GM19455 (cell line): ENCODE data around the gene KATNBL1.
"Not testable (repeated sequence)": the region's sequence is repeated elsewhere in the genome, so short reads cannot be mapped to it uniquely, and the experiment has no call there.

Experiments used
- ATAC-seq: cut with Tn5 transposase; IDR thresholded peaks from one replicate; pipeline ENCODE4 v1.9.1; 2021; ENCODE audit not compliant: unreplicated experiment

The KATNBL1 gene

DNA sequence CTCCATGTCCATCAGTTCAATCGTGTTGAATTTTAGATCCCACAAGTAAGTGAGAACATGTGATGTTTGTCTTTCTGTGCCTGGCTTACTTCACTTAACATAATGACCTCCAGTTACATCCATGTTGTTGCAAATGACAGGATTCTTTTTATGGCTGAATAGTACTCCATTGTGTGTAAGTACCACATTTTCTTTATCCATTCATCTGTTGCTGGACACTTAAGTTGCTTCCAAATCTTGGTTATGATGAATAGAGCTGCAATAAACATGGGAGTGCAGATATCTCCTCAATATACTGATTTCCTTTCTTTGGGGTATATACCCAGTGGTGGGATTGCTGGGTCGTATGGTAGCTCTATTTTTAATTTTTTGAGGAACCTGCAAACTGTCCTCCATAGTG lies 89.5 kb downstream of the KATNBL1 start:
- ATAC-seq = not testable (repeated sequence)

DNA sequence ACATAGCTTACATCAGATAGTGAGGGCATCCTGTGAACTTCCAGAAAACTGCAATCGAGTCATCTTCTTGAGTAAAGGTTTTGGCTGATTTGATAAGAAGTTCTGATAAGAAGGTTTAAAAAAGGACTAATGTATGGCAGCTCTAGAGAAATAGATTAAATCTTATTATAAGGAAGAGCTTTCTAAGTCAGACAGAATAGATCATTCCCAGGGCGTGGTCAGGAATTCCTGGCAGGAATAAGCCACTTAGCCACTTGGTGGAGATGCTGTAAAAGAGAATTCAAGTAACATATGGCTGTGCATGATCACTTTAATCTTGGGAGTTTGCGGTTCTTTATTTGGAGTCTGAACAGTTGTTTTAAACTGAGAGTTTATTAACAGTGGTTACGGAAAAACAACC lies 90.6 kb downstream of the KATNBL1 start:
- ATAC-seq = no peak

DNA sequence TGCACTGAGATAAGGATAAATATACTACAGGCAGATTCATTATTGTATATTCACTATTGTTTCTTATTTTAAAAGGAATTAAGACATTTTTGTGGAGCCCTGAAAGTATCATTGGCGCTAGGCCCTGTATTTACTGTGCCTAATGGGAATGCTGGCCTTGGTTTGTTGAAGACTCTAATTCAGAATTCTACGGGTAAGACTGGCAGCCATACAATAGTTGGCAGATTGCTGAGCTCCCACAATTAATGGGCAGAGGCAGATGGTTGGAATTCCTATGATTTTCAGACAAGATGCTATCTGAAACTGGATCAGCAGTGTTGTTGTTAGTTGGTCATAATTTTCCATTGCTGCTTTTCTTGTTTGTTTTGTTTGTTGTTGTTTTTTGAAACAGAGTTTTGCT lies 93.3 kb downstream of the KATNBL1 start:
- ATAC-seq = no peak

DNA sequence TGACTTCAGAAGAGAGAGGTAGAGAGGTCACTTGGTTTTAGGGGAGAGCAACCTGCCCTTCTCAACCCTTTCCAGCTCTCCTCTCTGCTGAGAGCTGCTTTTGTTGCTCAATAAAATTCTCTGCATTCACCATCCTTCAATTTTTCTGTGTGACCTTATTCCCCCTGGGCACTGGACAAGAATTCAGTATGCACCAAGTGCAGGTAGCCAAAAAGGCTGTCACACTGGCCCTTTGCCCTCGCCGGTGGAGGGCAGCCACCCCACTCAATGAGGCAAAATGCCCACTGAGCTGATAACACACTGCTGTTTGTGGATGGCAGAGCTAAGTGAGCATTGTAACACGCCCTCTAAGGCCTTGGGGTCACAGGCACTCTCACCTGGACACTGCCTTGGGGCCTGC lies 95.2 kb downstream of the KATNBL1 start:
- ATAC-seq = no peak

DNA sequence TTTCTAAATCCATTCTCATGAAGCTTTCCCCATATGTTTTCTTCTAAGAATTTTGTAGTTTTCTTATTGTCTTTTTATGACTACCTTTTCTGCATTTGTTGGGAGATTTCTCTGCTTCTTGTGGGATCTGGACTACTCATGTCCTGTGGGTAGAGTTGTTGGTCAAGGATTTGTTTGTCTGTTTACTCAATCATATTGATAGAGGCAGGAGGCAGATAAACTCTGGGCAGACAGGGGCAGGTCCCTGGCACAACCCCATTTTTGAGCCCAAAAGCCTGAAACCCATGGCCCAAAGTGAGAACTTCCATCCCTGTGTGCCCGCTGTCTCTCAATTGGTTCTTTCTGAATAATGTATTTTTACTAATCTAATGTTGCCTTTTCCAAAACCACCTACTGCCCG lies 95.7 kb downstream of the KATNBL1 start:
- no peak for ATAC-seq

DNA sequence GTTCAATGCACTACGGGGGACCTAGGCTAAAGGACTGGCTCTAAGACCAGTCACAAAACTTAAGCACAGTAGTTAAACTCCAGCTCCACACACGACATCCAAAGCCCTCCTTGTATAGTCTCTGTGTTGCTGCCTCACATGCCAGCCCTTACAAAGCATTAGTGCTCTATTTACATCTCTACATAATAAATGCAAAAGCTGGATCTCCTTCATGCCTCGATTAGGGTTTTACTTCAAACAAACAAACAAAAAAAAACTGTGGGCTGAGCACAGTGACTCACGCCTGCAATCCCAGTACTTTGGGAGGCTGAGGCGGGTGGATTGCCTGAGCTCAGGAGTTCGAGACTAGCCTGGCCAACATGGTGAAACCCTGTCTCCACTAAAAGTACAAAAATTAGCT lies 98.4 kb downstream of the KATNBL1 start:
- ATAC-seq = no peak

DNA sequence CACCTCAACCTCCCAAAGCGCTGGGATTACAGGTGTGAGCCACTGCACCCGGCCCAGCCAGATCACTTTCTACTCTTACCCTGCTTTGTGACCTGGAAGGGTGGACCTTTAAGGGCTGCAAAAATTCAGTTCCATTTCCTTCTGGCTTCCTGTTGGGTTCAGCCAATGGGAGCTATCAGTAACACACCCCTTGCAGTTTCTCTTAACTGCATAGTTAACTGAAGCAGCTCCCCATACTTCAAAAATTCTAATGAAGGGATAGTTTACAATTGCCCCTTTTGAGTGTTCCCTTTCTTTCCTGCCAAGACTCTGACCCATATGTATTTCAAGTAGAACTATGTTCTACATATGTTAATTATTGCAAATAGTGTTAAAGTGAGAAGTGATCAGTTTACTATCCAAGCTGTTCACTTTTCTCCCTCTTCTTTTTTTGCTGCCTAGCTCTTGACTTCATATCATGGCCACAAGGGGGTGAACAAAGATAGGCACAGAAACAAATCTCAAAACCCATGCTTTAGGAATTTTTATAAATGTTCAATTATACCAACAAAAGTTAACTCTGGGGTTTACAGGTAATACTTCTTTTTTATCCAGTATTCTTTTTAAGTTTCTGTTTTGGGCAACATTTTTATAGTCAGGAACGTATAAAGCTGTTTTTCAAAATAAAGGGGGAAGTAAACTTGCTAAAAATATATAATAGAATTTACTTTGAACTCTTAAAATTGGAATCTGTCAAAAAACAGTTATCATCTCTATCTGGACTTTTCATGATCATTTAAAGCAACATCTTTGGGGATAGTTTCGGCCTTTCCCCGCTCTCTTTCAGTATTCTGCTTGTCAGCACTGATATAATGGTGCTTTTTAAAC lies 99.9 kb downstream of the KATNBL1 start:
- ATAC-seq = no peak

DNA sequence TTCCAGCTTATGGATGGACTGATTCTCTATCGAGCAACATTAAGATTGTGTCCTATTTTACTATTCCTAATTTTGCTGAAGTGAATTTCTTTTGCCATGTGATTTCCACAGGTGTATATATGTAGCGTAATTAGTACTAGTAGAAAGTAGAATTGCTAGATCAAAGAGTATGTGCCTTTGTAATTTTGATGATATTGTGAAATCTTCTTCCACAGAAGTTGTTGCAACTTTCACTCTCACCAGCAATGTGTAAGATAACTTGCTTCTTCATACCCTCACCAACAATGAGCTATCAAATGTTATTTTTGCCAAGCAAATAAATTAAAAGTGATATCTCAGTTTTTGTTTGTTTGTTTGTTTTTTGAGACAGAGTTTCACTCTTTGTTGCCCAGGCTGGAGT lies 102.6 kb downstream of the KATNBL1 start:
- ATAC-seq = no peak

DNA sequence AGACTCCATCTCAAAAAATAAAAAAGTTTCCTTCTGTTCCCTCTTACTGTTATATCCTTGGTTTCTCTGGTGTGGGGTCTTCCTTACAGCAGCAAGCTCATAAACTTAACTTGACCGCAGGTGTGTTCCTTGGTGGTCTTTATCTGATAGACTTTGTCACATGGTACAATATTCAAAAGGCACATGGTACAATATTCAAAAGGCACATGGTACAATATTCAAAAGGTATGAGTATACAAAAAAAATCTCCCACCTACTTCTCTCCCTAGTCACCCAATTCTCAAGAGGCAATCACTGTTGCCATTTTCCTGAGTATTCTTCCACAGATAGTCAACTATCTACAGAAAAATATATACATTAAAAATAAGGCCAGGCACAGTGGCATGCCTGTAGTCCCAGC lies 103.5 kb downstream of the KATNBL1 start:
- no peak for ATAC-seq

DNA sequence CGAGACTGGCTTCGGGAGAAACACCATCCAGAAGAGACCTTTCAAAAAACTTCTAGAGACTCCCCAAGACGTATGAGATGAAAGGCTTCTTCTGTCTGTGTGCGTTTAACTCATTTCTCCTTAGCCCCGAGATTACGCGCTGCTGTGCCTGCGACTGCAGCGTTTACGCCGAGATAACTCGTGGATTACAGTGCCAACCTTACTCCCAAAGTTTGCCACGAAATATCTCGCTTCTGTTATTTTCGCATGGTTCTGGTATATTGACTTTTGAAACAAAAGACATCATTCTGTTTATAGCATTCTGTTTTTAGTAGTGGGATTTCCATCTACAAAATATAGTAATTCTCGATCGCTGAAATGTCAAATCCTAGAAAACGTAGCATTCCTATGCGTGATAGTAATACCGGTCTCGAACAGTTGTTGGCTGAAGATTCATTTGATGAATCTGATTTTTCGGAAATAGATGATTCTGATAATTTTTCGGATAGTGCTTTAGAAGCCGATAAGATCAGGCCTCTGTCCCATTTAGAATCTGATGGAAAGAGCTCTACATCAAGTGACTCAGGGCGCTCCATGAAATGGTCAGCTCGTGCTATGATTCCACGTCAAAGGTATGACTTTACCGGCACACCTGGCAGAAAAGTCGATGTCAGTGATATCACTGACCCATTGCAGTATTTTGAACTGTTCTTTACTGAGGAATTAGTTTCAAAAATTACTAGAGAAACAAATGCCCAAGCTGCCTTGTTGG lies 107.5 kb downstream of the KATNBL1 start:
- peak; percentile 14 for ATAC-seq

DNA sequence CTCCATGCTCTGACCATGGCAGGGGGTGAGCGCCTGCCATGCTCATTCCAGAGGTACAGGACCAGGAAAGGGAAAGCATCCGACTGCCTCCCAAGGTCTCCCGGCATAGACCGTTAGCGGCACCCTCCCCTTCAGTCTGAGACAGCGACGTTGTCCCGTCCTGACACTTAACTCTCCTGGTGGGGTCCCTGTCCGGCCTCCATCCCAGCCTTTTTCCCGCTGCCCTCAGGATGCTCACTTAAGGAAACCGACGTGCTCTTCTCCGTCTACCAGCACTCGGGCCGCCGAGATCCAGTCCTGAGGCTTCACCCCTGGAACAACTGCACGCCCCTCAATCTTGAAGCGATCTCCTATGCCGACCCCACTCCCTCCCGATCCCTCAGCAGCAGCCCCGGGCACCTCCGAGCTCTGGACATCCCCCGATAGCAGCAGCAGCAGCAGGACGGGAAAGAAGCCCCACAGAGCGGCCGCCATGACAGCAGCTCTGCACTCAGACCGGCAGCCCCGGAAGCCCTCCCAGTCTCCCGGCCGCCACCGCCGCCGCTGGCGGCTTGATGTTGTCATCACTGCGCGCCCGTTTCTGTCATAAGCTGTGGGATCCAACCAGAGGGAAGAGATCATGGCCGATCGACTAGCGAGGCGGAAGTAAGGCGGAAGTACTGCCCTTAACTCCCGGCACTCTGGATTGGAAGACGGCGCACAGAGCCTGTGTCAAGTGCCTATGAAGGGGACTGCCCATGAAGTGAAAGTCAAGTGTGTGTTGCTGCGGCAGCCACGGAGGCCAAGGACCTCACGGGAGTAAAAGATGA lies 108.3 kb downstream of the KATNBL1 start, which contains the start of the genes EMC7 and PGBD4:
EMC7 (minus strand) TSS at position 497 of the 809 bp plus-strand sequence; CDS start at position 474, 23 bp downstream.
PGBD4 (plus strand) TSS at position 718 of the 809 bp plus-strand sequence. CDS start 449 bp downstream, outside the sequence.
- ATAC-seq = peak; percentile 95

DNA sequence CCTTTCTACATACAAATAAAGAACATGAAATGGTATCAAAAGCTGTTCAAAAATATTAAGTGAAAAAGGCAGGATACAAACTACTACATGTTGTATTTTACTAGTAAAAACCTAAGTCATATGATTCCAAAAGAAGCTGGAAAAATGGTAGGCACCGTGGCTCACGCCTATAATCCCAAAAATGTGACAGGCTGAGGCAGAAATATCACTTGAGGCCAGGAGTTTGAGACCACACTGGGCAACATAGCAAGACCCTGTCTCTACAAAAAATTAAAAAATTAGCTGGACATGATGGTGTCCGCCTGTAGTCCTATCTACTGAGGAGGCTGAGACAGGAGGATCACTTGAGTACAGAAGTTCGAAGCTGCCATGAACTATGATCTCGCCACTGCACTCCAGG lies 110.0 kb downstream of the KATNBL1 start:
- no peak for ATAC-seq
